AG10803 (cell line): ENCODE results near the gene ASIC2.

Experiments used
- DNase-seq: peaks from one replicate; pipeline ENCODE4 v3.0.0; 2010; ENCODE audit warnings: low read depth
- H3K4me3 ChIP-seq: 2 replicates; pipeline ENCODE4 v1.5.1; 2011; ENCODE audit warnings: mild to moderate bottlenecking, low read length, control low read depth
- CTCF ChIP-seq: conservative IDR thresholded peaks from 2 replicates; pipeline ENCODE4 v1.5.1; 2011; ENCODE audit warnings: mild to moderate bottlenecking, low read length, control low read depth, inconsistent platforms

The ASIC2 gene

DNA sequence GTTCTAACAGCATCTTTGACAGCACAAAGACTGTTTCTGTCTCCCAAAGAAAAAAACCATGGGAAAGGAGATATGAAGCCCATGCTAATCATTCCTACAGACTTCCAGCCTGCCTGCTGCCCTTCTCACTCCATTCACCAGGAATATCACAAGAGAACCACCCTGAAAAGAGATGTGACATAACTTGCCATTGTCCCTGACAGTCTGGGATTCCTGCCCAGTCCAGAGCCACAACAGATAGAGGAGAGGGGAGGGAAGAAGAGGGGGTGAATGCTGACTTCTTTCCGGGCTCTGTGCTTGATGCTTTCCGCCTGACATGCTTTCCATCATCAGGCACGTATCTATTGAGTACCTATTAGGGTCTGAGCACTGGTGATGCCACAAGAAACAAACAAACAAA, 31.6 kb upstream of the ASIC2 start:
- no peak for TF ChIP-seq CTCF

GRCh38 chr17:33322063-33322462, 29.0 kb upstream of the ASIC2 start:
- no peak overlapping the region for H3K4me3 ChIP-seq
- TF ChIP-seq CTCF: no peak
- DNase-seq: peak; percentile 13

More for the DNA sequence above, 31.6 kb upstream of the ASIC2 start:
- no peak for DNase-seq
- no peak overlapping the region for H3K4me3 ChIP-seq

- no peak overlapping the region for H3K4me3 ChIP-seq
- DNase-seq: no peak
- no peak for TF ChIP-seq CTCF
Measured at GRCh38 chr17:33318241-33318640, 25.1 kb upstream of the ASIC2 start.

GRCh38 chr17:33316746-33317145, 23.7 kb upstream of the ASIC2 start:
- no peak for DNase-seq
- no peak overlapping the region for H3K4me3 ChIP-seq
- no peak for TF ChIP-seq CTCF

DNA sequence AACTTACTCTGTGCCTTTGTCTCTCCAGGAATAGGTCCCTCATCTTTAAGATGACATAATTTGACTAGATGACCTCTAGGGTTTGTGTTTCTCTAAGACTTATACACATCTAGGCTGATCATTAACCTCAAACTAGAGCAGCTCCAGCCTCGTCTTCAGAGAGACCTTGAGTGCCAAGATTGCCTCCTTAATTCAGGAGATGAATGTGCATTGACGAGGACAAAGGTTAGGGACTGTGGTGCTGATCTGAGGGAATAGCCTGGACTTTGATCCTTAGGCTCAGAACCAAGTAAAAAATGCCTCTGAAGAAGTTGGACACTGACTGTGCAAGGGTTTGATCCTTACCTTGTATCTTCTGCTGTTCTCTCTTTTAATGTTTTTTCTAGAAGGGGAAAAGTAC, 17.2 kb upstream of the ASIC2 start:
- TF ChIP-seq CTCF: no peak
- DNase-seq: no peak
- H3K4me3 ChIP-seq: no peak overlapping the region

DNA sequence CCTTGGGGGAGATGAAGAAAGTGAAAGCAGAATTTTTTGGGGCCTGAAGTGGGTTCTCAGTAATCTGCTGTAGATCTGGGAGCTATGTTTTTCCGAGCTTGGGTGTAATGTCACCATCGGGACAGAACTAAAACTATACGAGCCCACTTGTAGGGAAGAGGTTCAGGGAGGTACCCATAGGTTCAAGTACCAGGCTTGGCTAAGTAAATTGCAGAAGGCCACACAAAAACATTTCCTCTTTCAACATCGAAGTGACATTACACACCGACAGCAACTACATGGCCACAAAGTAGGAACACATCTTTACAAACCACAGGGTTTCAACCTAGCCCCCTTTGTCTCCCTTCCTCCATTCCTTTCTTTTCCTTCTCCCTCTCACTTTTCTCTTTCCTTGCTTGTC, 10.2 kb upstream of the ASIC2 start:
- no peak for TF ChIP-seq CTCF
- no peak overlapping the region for H3K4me3 ChIP-seq
- DNase-seq: no peak

DNA sequence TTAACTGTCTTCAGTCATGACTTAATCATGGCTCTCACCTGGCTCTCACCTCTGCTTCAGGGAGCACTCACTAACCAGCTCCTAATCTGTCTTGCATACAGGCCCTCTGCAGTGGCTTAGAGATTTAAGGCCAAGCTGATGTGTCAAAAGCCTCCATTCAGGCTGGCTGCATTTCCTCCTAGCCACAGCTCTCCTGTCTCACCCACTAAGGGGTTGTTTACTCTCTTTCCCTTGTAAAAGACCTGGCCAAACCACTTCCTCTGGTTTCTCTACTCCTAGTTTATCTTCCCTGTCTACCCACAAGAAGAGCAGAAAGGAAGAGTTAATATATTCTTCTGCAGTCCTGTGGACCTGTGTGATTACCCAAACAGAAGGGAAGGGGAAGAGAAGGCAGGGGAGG, 9.3 kb upstream of the ASIC2 start:
- TF ChIP-seq CTCF: no peak
- H3K4me3 ChIP-seq: no peak overlapping the region
- no peak for DNase-seq
